Kasumi-1 (cell line): ENCODE results near the gene CALCB.

ENCODE experiments used
- DNase-seq, 2 experiments: peaks; one replicate each; lab custom pipeline; 2025; lab: John Stamatoyannopoulos, UW

The CALCB gene

DNA sequence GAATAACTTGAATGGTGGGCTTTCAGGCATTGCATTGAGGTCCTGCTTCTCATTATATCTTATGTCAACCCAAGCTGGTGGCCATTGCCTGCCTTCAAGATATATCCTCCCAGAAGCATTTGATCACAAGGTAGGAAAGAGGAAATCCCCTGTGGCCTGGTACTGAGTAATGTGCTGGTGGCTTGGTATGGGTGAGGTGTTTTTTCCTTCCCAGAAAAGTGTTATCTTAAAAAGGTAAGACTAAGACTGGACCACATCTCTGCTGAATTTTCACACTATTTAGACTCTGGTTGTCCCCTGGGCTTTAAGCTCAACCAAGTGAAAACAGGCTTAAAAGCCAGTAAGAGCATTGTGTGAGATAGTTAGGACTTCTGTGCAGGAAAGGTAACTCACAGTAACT is 45.0 kb downstream of the CALCB start:
- DNase-seq, result no peak

GRCh38 chr11:15119352-15119751 is 46.0 kb downstream of the CALCB start:
- no peak for DNase-seq

GRCh38 chr11:15119826-15120225 is 46.4 kb downstream of the CALCB start:
- DNase-seq, result no peak

GRCh38 chr11:15123849-15124248 is 50.5 kb downstream of the CALCB start:
- DNase-seq, result no peak

- no peak for DNase-seq
Observed at GRCh38 chr11:15124528-15124927, 51.1 kb downstream of the CALCB start.

DNA sequence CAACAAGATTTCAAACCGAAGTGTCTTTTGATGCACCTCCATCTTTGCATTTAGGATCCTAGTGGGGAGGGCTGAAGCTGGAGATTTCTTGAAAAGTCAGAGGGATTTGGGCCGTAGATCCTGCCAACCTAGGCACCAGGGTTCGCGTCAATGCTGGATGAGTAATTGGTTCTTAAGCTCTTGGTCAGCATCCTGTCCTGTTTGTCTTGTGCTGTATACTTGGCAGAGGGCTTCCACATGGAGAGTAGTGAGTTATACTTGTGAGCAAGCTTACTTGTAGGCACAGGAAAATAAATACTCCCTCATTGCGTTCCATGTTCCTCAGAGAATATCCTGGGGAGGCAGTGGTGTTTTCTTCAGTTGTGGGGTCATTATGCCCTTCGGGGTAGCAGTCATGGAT is 53.9 kb downstream of the CALCB start:
- DNase-seq, result no peak
